Vagina (tissue), 2 donors: ENCODE results near the gene NTM.

Experiments
- POLR2A ChIP-seq, 2 donors: fragments of 450-650 bp; IDR thresholded peaks; one replicate each; pipeline ENCODE4 v1.6.1; 2017; ENCODE audit warnings: antibody characterized with exemption in 2 of 2, mild to moderate bottlenecking in 2 of 2, moderate library complexity in 2 of 2
- TF ChIP-seq, protein P1 (sequence below), 3 experiments: fragments of 450-650 bp in 2 of 3; fragments of 200-600 bp in 1 of 3; sonication (generic) in 1 of 3; IDR thresholded peaks; one replicate each; pipeline ENCODE4 v1.5.1; 2017 to 2019; ENCODE audit warnings: antibody characterized with exemption in 3 of 3, mild to moderate bottlenecking in 2 of 3, moderate library complexity in 2 of 3

- TF ChIP-seq, protein P1, sequence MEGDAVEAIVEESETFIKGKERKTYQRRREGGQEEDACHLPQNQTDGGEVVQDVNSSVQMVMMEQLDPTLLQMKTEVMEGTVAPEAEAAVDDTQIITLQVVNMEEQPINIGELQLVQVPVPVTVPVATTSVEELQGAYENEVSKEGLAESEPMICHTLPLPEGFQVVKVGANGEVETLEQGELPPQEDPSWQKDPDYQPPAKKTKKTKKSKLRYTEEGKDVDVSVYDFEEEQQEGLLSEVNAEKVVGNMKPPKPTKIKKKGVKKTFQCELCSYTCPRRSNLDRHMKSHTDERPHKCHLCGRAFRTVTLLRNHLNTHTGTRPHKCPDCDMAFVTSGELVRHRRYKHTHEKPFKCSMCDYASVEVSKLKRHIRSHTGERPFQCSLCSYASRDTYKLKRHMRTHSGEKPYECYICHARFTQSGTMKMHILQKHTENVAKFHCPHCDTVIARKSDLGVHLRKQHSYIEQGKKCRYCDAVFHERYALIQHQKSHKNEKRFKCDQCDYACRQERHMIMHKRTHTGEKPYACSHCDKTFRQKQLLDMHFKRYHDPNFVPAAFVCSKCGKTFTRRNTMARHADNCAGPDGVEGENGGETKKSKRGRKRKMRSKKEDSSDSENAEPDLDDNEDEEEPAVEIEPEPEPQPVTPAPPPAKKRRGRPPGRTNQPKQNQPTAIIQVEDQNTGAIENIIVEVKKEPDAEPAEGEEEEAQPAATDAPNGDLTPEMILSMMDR (IDR thresholded peaks at IDR 0.05) = no peak
- no peak for TF ChIP-seq POLR2A (IDR thresholded peaks at IDR 0.05)
Measured at GRCh38 chr11:131859538-131860210, 489.3 kb downstream of the NTM start.
